Mucosa of descending colon (tissue), 3 donors: Measurements from ENCODE around the gene KAT7. TPM values are rescaled to one million over a fixed set of nuclear protein-coding genes. Genes with fewer than 3 reads are reported as not detected.
"Not testable (repeated sequence)": the region's sequence is repeated elsewhere in the genome, so short reads cannot be mapped to it uniquely, and the experiment has no call there.

ENCODE experiments used
- ATAC-seq: fragments of 200-7000 bp; cut with Tn5 transposase; one replicate; pipeline ENCODE4 v1.9.1; 2020; ENCODE audit warnings: mild to moderate bottlenecking, moderate library complexity
- DNase-seq, 3 donors: peaks; one replicate each; pipeline ENCODE4 v3.0.0-alpha.2; 2020
- H3K36me3 ChIP-seq: fragments of 200-600 bp; one replicate; pipeline ENCODE4 v1.8.0; 2021; ENCODE audit warnings: low read depth, mild to moderate bottlenecking
- H3K4me1 ChIP-seq: fragments of 200-600 bp; one replicate; pipeline ENCODE4 v1.8.0; 2021; ENCODE audit warnings: low read depth, mild to moderate bottlenecking
- H3K4me3 ChIP-seq: fragments of 200-600 bp; one replicate; pipeline ENCODE4 v1.8.0; 2021; ENCODE audit warnings: mild to moderate bottlenecking
- H3K9me3 ChIP-seq: fragments of 200-600 bp; one replicate; pipeline ENCODE4 v1.8.0; 2021; ENCODE audit warnings: mild to moderate bottlenecking
- CTCF ChIP-seq: fragments of 200-600 bp; IDR thresholded peaks from one replicate; pipeline ENCODE4 v1.8.0; 2022; ENCODE audit warnings: antibody characterized with exemption, mild to moderate bottlenecking
- intact Hi-C, 2 donors: fragments of 100-400 bp; cut with DNase I in 1 of 2; cut with micrococcal nuclease in 1 of 2; formaldehyde crosslinking; loops; one replicate each; pipeline versions ENCODE4 v1.11.0 to v1.11.1; 2022; cut with DNase I, micrococcal nuclease
- total RNA-seq, 3 donors: library from RNA; stranded (reverse); fragmentation: NEBNext Ultra II Directional in 2 of 3; extraction: Animal tissue kit (Norgen Biotek cat#: 25700) in 2 of 3; gene quantifications; one replicate each; pipeline versions ENCODE4 v1.2.1 to v1.2.4, GENCODE V29; 2021 to 2023
- donor health status: DM: no; HTN: no; CAD: no; lungs with moderate emphysema.
- donor health status: DM: no; HTN: no; CAD: no.
- donor health status: DM: no; HTN: yes; CAD: no.

KAT7 gene
- total RNA-seq, 3 donors from 2014 or later: 43.7 to 73.4 (median 59.7) TPM

GRCh38 chr17:49822829-49823228 lies 34.3 kb downstream of the KAT7 start:
- TF ChIP-seq CTCF: no peak
- DNase-seq: peak in 1 of 3 donors; percentile 53
- Histone ChIP-seq H3K36me3 (peaks cover 8% of the 10 kb centered on the region), H3K9me3 (no peaks in the 10 kb centered on the region), H3K4me1 (peaks cover 15% of the 10 kb centered on the region), H3K4me3 (no peak overlapping the region)
- intact Hi-C loops: no loop called here
- peak; percentile 82 for ATAC-seq

- Histone ChIP-seq H3K36me3 (peaks cover 8% of the 10 kb centered on the region), H3K9me3 (no peaks in the 10 kb centered on the region), H3K4me3 (no peak overlapping the region), H3K4me1 (peaks cover 15% of the 10 kb centered on the region)
- intact Hi-C loops: no loop called here
- TF ChIP-seq CTCF: no peak
- no peak for DNase-seq
- no peak for ATAC-seq
Observed at GRCh38 chr17:49823614-49824013, 35.1 kb downstream of the KAT7 start.

- Histone ChIP-seq H3K9me3 (no peaks in the 10 kb centered on the region), H3K4me1 (peaks cover 15% of the 10 kb centered on the region), H3K4me3 (no peak overlapping the region), H3K36me3 (peaks cover 8% of the 10 kb centered on the region)
- DNase-seq (no peak), ATAC-seq (no peak)
- intact Hi-C loops: no loop called here
- no peak for TF ChIP-seq CTCF
Observed at GRCh38 chr17:49825645-49826044, 37.2 kb downstream of the KAT7 start.

DNA sequence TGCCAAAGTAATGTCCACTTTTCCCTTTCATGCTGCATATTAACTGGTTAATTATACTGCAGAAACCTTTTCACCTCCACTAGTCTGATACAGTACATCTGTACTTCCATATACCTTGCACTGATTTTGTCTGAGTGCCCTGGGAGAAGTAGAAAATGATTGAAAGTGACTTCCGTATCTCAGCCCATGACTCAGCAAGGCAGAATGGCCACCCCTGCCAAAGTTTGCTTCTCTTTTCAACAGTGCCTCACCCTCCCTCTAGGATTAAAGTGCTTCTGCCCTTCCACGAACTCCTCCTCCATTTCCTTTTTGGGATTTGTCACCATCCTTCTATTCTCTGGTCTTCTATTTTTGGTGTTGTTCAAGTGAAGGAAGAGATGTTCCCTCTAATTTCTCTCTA lies 39.8 kb downstream of the KAT7 start:
- H3K9me3 ChIP-seq, H3K4me3 ChIP-seq, H3K36me3 ChIP-seq, H3K4me1 ChIP-seq, ATAC-seq, DNase-seq, intact Hi-C loops: not testable (repeated sequence)

DNA sequence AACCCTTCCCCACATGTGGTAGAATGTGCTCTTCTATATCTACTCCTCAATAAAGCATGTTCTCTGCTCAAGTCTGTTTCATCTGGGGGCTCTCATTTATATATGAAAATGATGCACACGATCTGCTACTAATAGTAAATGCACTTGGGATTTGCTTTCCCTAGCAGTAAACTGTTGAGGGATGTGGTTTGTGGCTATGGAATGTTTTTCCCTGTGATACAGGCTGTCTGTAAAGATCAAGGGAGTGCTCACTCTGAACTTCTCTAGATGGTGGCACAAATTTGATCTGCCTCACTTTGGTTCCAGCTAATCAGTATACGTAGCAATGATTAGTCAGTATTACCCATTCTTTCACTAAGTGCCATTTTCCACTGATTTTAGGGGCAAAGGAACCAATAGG lies 40.5 kb downstream of the KAT7 start:
- ATAC-seq: no peak
- intact Hi-C loops: no loop called here

DNA sequence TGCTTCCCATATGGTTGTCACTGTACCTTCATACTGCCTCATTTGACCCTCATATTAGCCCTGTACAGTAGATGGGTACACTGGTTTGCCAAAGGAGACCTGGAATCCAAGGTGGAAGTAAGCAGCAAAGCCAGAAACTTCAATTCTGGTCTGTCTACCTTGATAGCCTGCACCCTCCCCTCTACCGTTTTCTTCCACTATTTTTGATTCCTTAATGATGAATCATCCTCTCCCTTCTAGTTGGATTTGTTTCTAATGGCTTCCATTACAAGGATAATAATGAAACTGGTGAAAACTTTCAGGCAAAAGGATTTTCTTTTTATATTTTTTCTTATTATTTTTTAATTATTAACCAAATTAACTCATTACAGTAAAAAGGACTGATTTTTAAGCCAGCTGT lies 42.1 kb downstream of the KAT7 start:
- no peak for TF ChIP-seq CTCF
- no peak for ATAC-seq
- peaks cover 1% of the 10 kb centered on the region for H3K4me1 ChIP-seq
- H3K36me3 ChIP-seq: no peaks in the 10 kb centered on the region
- intact Hi-C loops: no loop called here
- H3K9me3 ChIP-seq: no peaks in the 10 kb centered on the region
- H3K4me3 ChIP-seq: no peak overlapping the region
- no peak for DNase-seq

More for the DNA sequence above, 40.5 kb downstream of the KAT7 start:
- Histone ChIP-seq H3K4me1 (no peaks in the 10 kb centered on the region), H3K36me3 (no peaks in the 10 kb centered on the region), H3K9me3 (no peaks in the 10 kb centered on the region), H3K4me3 (no peak overlapping the region)
- DNase-seq: no peak
- no peak for TF ChIP-seq CTCF
